Trophoblast cell (in vitro differentiated cells and primary cell): ENCODE data around the gene EIF3F.

Source experiments
- DNase-seq, 2 donors: peaks; one replicate each; pipeline ENCODE4 v3.0.0-alpha.2; 2016
- H2AFZ ChIP-seq: 2 replicates; pipeline ENCODE4 v1.6.1; 2013; ENCODE audit warnings: low read length, moderate library complexity, mild to moderate bottlenecking; ENCODE audit not compliant: insufficient read depth, poor library complexity
- H2AK5ac ChIP-seq: 2 replicates; pipeline ENCODE4 v1.6.1; 2013; ENCODE audit warnings: mild to moderate bottlenecking, low read length
- H2BK120ac ChIP-seq: 2 replicates; pipeline ENCODE4 v1.6.1; 2013; ENCODE audit warnings: low read length, mild to moderate bottlenecking, moderate library complexity; ENCODE audit not compliant: insufficient read depth, poor library complexity
- H2BK12ac ChIP-seq: 2 replicates; pipeline ENCODE4 v1.6.1; 2013; ENCODE audit warnings: mild to moderate bottlenecking, low read length, moderate library complexity
- H2BK5ac ChIP-seq: 2 replicates; pipeline ENCODE4 v1.6.1; 2013; ENCODE audit warnings: low read length, low read depth, moderate library complexity, mild to moderate bottlenecking; ENCODE audit not compliant: poor library complexity
- H3K14ac ChIP-seq: 2 replicates; pipeline ENCODE4 v1.6.1; 2013; ENCODE audit warnings: mild to moderate bottlenecking, low read length
- H3K18ac ChIP-seq: 2 replicates; pipeline ENCODE4 v1.6.1; 2013; ENCODE audit warnings: mild to moderate bottlenecking, low read length
- H3K23ac ChIP-seq: 2 replicates; pipeline ENCODE4 v1.6.1; 2013; ENCODE audit warnings: low read length
- H3K27ac ChIP-seq: 2 replicates; pipeline ENCODE4 v1.5.1; 2013; ENCODE audit warnings: low read depth, mild to moderate bottlenecking, inconsistent platforms, low read length, moderate library complexity
- H3K27me3 ChIP-seq: 2 replicates; pipeline ENCODE4 v1.6.1; 2013; ENCODE audit warnings: inconsistent platforms, mild to moderate bottlenecking, low read length, moderate library complexity; ENCODE audit not compliant: insufficient read depth
- H3K36me3 ChIP-seq, 2 experiments: 1 replicate in 1 of 2; 2 replicates in 1 of 2; pipeline ENCODE4 v1.6.1; 2013; ENCODE audit warnings: low read length in 2 of 2, mild to moderate bottlenecking in 2 of 2, moderate library complexity in 1 of 2; ENCODE audit not compliant: insufficient read depth in 2 of 2, control insufficient read depth in 1 of 2
- H3K4ac ChIP-seq: 2 replicates; pipeline ENCODE4 v1.6.1; 2013; ENCODE audit warnings: low read depth, mild to moderate bottlenecking, low read length, moderate library complexity
- H3K4me1 ChIP-seq, 2 experiments: 1 replicate in 1 of 2; 2 replicates in 1 of 2; pipeline ENCODE4 v1.6.1; 2013; ENCODE audit warnings: low read length in 2 of 2, mild to moderate bottlenecking in 2 of 2, moderate library complexity in 1 of 2; ENCODE audit not compliant: insufficient read depth in 2 of 2, control insufficient read depth in 1 of 2
- H3K4me2 ChIP-seq: 2 replicates; pipeline ENCODE4 v1.6.1; 2013; ENCODE audit warnings: inconsistent platforms, mild to moderate bottlenecking, low read length, moderate library complexity
- H3K4me3 ChIP-seq: 2 replicates; pipeline ENCODE4 v1.5.1; 2013; ENCODE audit warnings: mild to moderate bottlenecking, low read depth, low read length, inconsistent platforms
- H3K79me1 ChIP-seq: one replicate; pipeline ENCODE4 v1.6.1; 2013; ENCODE audit warnings: low read length
- H3K79me2 ChIP-seq: 2 replicates; pipeline ENCODE4 v1.6.1; 2013; ENCODE audit warnings: low read length, mild to moderate bottlenecking; ENCODE audit not compliant: control insufficient read depth, insufficient read depth, poor library complexity
- H3K9ac ChIP-seq: 2 replicates; pipeline ENCODE4 v1.6.1; 2013; ENCODE audit warnings: mild to moderate bottlenecking, low read length
- H3K9me3 ChIP-seq: 2 replicates; pipeline ENCODE4 v1.6.1; 2013; ENCODE audit warnings: low read depth, mild to moderate bottlenecking, control low read depth, inconsistent platforms, low read length; ENCODE audit not compliant: insufficient read depth
- H4K12ac ChIP-seq: 2 replicates; pipeline ENCODE4 v1.6.1; 2013; ENCODE audit warnings: low read depth, mild to moderate bottlenecking, low read length, moderate library complexity
- H4K8ac ChIP-seq: 2 replicates; pipeline ENCODE4 v1.6.1; 2013; ENCODE audit warnings: low read depth, mild to moderate bottlenecking, low read length, moderate library complexity
- H4K91ac ChIP-seq: one replicate; pipeline ENCODE4 v1.6.1; 2013; ENCODE audit warnings: low read depth, mild to moderate bottlenecking, low read length, moderate library complexity
- WGBS: extraction: QIAGEN DNeasy Blood & Tissue Kit; methylation state at CpG from one replicate; pipeline ENCODE4 v1.1.7; 2013; ENCODE audit warnings: missing lambda C conversion rate; ENCODE audit not compliant: insufficient read length, insufficient coverage; ENCODE audit errors: extremely low coverage; 5-methylcytosine and 5-hydroxymethylcytosine counted together

Gene EIF3F

GRCh38 chr11:8006349-8006977 is 19.3 kb downstream of the EIF3F start:
- Histone ChIP-seq H3K9me3 (no peaks in the 10 kb centered on the region), H3K79me2 (no peaks in the 10 kb centered on the region), H2BK12ac (no peak overlapping the region), H2BK120ac (no peak overlapping the region), H3K4me1 (no peaks in the 10 kb centered on the region), H4K8ac (no peak overlapping the region), H4K12ac (no peak overlapping the region), H3K9ac (no peak overlapping the region), H2AK5ac (no peak overlapping the region), H3K4me2 (no peak overlapping the region), H3K23ac (no peak overlapping the region), H2AFZ (no peak overlapping the region), H3K36me3 (no peaks in the 10 kb centered on the region), H3K79me1 (no peaks in the 10 kb centered on the region), H3K27me3 (no peaks in the 10 kb centered on the region), H3K4ac (no peak overlapping the region), H3K14ac (no peak overlapping the region), H3K27ac (no peak overlapping the region), H3K18ac (no peak overlapping the region), H2BK5ac (no peak overlapping the region), H3K4me3 (no peak overlapping the region), H4K91ac (no peak overlapping the region)
- peak; percentile 71 to 88 for DNase-seq

GRCh38 chr11:8008212-8008611 is 21.1 kb downstream of the EIF3F start:
- Histone ChIP-seq H3K27me3 (no peaks in the 10 kb centered on the region), H2BK12ac (no peak overlapping the region), H4K91ac (no peak overlapping the region), H3K4me2 (no peak overlapping the region), H4K8ac (no peak overlapping the region), H3K23ac (no peak overlapping the region), H2BK120ac (no peak overlapping the region), H3K79me1 (no peaks in the 10 kb centered on the region), H3K36me3 (no peaks in the 10 kb centered on the region), H2BK5ac (no peak overlapping the region), H2AFZ (no peak overlapping the region), H3K9ac (no peak overlapping the region), H3K18ac (no peak overlapping the region), H3K27ac (no peak overlapping the region), H3K14ac (no peak overlapping the region), H3K79me2 (no peaks in the 10 kb centered on the region), H2AK5ac (no peak overlapping the region), H3K4ac (no peak overlapping the region), H3K9me3 (no peaks in the 10 kb centered on the region), H3K4me1 (no peaks in the 10 kb centered on the region), H4K12ac (no peak overlapping the region), H3K4me3 (no peak overlapping the region)
- no CpG with 5 or more reads among the region's 4 CpGs for WGBS
- DNase-seq = no peak

GRCh38 chr11:8009856-8010255 is 22.7 kb downstream of the EIF3F start:
- Histone ChIP-seq H3K27ac (no peak overlapping the region), H2BK5ac (no peak overlapping the region), H3K14ac (no peak overlapping the region), H3K4me2 (no peak overlapping the region), H2BK120ac (no peak overlapping the region), H4K12ac (no peak overlapping the region), H4K8ac (no peak overlapping the region), H3K23ac (no peak overlapping the region), H3K9me3 (no peaks in the 10 kb centered on the region), H3K27me3 (no peaks in the 10 kb centered on the region), H3K36me3 (no peaks in the 10 kb centered on the region), H3K79me2 (no peaks in the 10 kb centered on the region), H3K4ac (no peak overlapping the region), H3K4me3 (no peak overlapping the region), H4K91ac (no peak overlapping the region), H2AFZ (no peak overlapping the region), H2AK5ac (no peak overlapping the region), H2BK12ac (no peak overlapping the region), H3K4me1 (no peaks in the 10 kb centered on the region), H3K79me1 (no peaks in the 10 kb centered on the region), H3K18ac (no peak overlapping the region), H3K9ac (no peak overlapping the region)
- WGBS = no CpG with 5 or more reads among the region's 3 CpGs
- DNase-seq = no peak

GRCh38 chr11:8011371-8011770 is 24.2 kb downstream of the EIF3F start:
- H3K23ac ChIP-seq = no peak overlapping the region
- no peaks in the 10 kb centered on the region for H3K27me3 ChIP-seq
- H2BK5ac ChIP-seq = no peak overlapping the region
- H3K4me1 ChIP-seq = no peaks in the 10 kb centered on the region
- H3K36me3 ChIP-seq = no peaks in the 10 kb centered on the region
- H3K18ac ChIP-seq = no peak overlapping the region
- H4K91ac ChIP-seq = no peak overlapping the region
- no peak for DNase-seq
- H4K8ac ChIP-seq = no peak overlapping the region
- H3K79me2 ChIP-seq = no peaks in the 10 kb centered on the region
- H2AK5ac ChIP-seq = no peak overlapping the region
- no peak overlapping the region for H4K12ac ChIP-seq
- H3K4me3 ChIP-seq = no peak overlapping the region
- no peak overlapping the region for H3K9ac ChIP-seq
- no peak overlapping the region for H2BK12ac ChIP-seq
- H2AFZ ChIP-seq = no peak overlapping the region
- no peak overlapping the region for H3K4me2 ChIP-seq
- H3K9me3 ChIP-seq = no peaks in the 10 kb centered on the region
- no peak overlapping the region for H2BK120ac ChIP-seq
- H3K4ac ChIP-seq = no peak overlapping the region
- H3K79me1 ChIP-seq = no peaks in the 10 kb centered on the region
- no CpG with 5 or more reads among the region's 2 CpGs for WGBS
- H3K14ac ChIP-seq = no peak overlapping the region
- H3K27ac ChIP-seq = no peak overlapping the region
